SH-SY5Y (cell line): ENCODE data around the gene SCG5.

ENCODE experiments used
- GATA2 ChIP-seq: IDR thresholded peaks from 2 replicates; pipeline ENCODE4 v1.6.1; 2011; ENCODE audit warnings: mild to moderate bottlenecking, low read depth, low read length
- GATA3 ChIP-seq: IDR thresholded peaks from 2 replicates; pipeline ENCODE4 v1.6.1; 2011; ENCODE audit warnings: low read depth, mild to moderate bottlenecking, low read length, moderate library complexity

The SCG5 gene

DNA sequence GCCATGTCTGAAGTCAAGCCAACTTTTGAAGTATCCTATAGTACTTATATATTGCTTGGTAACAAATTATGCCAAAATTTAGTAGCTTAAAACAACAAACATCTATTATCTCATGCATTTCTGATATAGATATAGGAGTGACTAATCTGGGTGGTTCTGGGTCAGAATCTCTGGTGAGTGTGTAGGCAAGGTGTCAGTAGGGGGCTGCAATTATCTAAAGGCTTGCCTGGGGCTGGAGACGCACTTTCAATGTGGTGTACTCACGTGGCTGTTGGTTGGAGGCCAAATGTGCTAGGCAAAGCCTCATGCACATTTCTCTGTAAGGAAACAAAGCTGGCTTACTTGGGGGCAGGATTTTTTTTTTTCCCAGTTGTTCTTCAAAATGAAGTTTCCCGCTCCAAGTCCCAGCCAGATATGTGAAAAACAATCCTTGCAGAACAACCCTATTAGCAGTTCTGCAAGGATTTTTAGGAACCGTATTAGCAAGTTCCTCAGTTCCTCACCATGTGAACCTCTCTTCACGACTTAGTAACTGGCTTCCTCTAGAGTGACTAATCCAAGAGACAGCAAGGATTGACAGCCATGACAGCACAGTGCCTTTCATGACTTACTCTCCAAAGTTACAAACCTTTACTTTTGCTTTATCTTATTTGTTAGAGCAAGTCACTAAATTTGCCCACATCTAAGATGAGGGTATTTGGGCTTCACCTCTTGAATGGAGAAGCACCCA, 102.1 kb downstream of the SCG5 start:
- TF ChIP-seq GATA2 (no peak), GATA3 (no peak)

DNA sequence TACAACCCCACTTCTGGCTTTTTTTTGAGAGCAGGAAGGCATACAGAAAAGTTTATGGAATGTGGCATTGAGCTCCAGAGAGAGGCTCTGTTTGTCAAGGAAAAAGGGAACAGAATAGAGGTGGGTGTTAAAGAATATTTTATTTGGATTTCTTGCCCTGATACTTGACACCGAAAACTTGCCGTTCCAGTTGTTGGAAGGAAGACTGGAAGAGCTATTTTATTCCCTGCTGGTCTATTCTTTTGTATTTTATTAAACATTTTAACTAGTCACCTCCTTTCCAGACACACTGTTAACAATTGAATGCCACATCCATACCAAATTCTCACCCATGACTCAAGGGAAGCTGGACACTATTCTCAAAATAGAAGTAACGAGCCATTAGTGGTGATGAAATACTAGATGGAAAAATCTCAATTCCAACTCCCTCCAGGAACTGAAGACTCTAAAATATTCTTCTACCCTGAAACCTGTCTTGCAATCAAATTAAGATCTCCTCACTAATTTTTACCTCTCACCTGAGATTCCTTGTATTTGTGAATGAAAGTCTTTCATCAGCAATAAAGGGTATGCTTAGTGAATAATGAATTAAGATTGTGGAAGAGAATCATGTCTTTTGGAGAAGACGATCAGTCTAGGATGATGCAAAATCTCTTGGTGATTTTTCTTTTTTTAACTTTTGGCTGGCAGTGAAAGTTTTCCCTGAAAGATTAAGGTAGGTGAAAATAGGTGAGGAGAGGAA, 104.8 kb downstream of the SCG5 start:
- TF ChIP-seq GATA2: no peak
- no peak for TF ChIP-seq GATA3
